GM13976 (cell line): ENCODE results near the gene ATXN7.

Source experiments
- DNase-seq: peaks from one replicate; pipeline ENCODE4 v3.0.0; 2012; ENCODE audit warnings: low spot score
- in situ Hi-C: fragments of 300-500 bp; cut with MboI; formaldehyde crosslinking; loops from one replicate; pipeline ENCODE4 v1.12.0; 2022; ENCODE audit warnings: low sequenced_read_pairs, mixed read lengths, inconsistent platforms; ENCODE audit not compliant: unreplicated experiment
- TF ChIP-seq, protein P1 (sequence below): IDR thresholded peaks from 2 replicates; pipeline ENCODE4 v1.5.1; 2012; ENCODE audit warnings: borderline replicate concordance, mild to moderate bottlenecking; ENCODE audit not compliant: insufficient read depth; ENCODE audit errors: extremely low read depth, missing control alignments, control extremely low read depth

The ATXN7 gene

DNA sequence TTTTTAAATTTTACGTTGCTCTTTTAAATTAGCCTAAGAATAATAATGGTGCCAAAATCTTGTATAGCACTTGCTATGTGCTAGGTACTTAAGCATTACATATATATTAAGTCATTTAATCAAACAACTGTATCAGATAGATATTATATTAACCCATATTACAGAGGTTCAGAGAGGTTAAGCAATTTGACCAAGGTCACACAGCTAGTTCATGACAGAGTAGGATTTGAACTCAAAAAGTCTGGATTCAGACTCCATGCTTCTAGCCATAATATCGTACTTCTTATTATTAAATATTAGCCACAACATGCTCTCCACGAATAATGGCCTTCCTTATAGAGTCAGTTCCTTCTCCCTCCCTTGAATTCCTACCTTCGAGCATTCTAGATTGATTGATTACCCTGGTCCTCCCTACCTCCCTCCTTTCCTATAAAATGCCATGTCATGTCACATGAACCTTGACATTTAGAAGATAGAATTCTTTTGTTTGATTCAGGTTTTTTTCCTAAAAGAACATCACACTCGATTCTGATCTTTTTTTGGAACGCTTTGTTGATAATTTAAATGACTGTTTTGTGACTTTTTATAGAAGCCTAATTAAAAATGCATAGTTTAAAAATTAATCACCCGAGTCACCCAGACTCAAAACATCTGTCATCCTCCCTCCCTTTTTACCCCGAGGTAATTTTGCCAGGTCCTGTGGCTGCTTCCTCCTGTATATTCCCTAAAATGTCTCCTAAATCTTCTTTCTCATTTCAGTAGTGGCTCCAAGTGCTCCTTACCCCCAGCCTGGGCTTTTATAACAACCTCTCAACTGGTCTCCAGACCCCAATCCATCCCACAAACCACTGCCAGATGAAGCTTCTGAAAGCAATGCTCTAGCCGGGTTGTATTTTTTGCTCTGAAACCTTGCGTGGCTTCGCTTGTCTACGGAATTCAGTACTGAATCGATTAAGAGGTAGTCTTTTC lies 168.2 kb downstream of the ATXN7 start:
- no peak for DNase-seq
- TF ChIP-seq, protein P1, sequence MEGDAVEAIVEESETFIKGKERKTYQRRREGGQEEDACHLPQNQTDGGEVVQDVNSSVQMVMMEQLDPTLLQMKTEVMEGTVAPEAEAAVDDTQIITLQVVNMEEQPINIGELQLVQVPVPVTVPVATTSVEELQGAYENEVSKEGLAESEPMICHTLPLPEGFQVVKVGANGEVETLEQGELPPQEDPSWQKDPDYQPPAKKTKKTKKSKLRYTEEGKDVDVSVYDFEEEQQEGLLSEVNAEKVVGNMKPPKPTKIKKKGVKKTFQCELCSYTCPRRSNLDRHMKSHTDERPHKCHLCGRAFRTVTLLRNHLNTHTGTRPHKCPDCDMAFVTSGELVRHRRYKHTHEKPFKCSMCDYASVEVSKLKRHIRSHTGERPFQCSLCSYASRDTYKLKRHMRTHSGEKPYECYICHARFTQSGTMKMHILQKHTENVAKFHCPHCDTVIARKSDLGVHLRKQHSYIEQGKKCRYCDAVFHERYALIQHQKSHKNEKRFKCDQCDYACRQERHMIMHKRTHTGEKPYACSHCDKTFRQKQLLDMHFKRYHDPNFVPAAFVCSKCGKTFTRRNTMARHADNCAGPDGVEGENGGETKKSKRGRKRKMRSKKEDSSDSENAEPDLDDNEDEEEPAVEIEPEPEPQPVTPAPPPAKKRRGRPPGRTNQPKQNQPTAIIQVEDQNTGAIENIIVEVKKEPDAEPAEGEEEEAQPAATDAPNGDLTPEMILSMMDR: no peak
- in situ Hi-C loops: loop anchor here (10.0 kb wide), 1 partner anchor 453 kb away; no protein-coding TSS in a partner anchor

DNA sequence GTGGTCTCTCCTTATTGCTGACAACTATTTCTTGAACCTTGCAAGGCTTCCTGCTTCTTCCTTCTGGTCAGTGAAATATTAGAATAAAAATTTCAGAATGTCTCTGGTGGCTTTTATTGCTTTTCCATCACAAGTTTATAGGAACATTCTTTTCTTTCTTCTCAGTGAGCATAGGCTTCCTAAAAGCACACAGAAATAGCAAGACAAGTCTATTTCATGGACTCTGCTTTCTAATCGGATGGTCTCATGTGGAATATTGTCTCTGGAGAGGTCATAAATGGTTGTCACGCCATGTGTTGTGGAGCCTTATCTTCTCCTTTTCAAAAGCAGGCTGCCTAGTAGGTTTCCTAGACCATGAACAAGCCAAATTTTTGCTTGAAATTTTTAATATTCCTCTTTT lies 169.4 kb downstream of the ATXN7 start:
- in situ Hi-C loops: loop anchor here (10.0 kb wide), 1 partner anchor 452 kb away; no protein-coding TSS in a partner anchor
- no peak for DNase-seq
- TF ChIP-seq, protein P1: no peak

DNA sequence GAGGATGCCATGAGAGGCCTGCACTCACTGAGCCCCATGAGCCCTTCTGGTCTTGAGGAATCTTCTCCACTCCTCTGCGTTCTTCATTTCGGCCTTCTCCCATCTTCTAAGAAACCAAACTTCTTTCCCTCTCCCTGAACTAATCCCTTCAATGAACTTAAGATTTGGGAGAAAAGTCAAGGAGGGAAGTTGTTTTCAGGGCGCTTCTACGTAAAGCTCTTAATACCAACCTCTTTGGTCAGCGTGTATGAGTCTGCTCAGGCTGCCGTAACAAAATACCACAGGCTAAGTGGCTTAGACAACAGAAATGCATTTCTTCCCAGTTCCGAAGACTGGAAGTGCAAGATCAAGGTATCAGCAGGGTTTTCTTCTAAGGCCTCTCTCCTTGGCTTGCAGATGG lies 173.4 kb downstream of the ATXN7 start:
- TF ChIP-seq, protein P1: no peak
- no peak for DNase-seq
- in situ Hi-C loops: loop anchor here (10.0 kb wide), 1 partner anchor 448 kb away; no protein-coding TSS in a partner anchor

DNA sequence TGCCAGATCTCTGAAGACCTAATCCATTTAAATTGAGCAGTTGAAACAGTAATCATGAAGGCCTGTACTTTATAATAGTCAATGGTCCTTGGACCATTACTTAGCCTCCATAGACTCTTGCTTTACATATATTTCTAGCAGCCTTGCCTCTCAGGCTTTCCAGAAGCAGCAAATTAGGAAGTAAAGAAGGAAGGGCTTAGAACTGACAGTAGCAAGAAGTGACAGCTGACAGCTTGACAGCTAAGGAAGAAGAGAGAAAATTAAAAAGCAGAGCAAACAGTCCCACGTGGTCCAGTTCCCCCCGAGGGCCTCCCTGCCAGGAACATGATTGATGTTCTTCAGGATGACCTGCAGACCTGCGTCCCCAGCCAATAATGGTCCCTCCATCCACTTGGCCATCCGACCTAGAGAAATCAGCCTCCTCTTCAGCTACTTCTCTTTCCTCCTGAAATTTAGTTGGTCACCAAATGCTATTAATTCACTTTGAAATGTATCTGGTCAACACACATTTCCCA lies 174.6 kb downstream of the ATXN7 start:
- TF ChIP-seq, protein P1: no peak
- in situ Hi-C loops: loop anchor here (10.0 kb wide), 1 partner anchor 446 kb away; no protein-coding TSS in a partner anchor

DNA sequence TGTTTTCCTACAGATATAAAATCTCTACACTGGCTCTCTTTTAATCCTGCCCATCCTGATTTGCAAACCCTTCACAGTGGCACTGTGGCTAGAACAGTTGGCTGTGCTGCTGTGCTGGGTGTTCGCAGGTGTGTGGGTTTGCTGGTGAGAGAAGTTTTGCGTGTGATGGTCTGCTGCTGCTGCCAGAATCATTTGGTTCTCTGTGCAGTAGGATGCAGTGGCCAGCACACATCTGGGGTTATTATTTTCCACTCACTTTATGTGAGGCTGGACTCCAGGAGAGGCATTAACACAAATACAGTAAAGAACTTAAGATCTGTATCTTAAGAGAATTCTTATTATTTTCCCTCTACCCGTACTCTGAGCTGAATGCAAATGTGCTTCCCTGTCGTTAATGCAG lies 175.7 kb downstream of the ATXN7 start:
- in situ Hi-C loops: loop anchor here (10.0 kb wide), 1 partner anchor 445 kb away; no protein-coding TSS in a partner anchor
- DNase-seq: no peak
- TF ChIP-seq, protein P1: no peak

More for the DNA sequence above, 174.6 kb downstream of the ATXN7 start:
- DNase-seq: no peak

DNA sequence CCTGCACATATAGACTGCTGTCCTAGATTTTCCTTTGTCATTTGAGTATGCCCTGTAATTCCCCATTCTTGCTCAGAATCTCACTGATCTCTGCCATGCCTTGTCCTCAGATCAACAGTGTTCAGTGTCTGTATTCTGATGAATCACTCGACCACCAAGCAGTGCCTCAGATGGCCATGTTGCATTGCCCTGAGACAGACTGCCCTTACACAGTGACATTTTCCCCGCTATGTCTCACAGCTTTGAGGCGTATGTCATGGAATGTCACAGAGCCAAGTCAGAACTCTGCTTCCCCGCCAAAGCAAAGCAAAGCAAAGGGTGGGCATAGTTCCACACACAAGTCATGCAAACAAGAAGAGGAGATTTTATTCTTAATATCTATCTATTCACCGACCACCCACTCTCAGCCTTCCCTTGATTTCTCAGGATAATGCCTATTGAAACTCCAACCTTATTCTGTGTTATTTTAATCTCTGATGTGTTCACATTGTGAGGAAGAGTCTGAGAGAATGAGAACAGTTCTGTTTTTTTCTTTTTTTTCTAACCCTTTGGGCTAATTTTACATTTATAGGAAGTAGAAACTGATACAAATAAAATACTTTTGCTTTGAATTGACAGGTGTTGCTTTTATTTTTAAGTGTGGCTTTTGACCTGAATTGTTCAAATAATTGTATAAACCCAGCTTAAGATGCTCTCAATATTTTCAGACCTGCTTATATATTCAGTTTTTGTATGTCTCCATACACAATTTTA lies 176.5 kb downstream of the ATXN7 start:
- no peak for DNase-seq
- TF ChIP-seq, protein P1: no peak
- in situ Hi-C loops: loop anchor here (10.0 kb wide), 1 partner anchor 445 kb away; no protein-coding TSS in a partner anchor
